K562 (cell line): ENCODE measurements around the gene OR13A1. TPM values are rescaled to one million over a fixed set of nuclear protein-coding genes. Genes with fewer than 3 reads are reported as not detected.

Experiments used
- polyA plus RNA-seq, 8 experiments: library from polyadenylated mRNA; depleted of rRNA in 4 of 8; stranded (reverse) in 5 of 8; unstranded in 3 of 8; fragments of >200 nt; fragmentation: Nextera tagmentation in 2 of 8; fragmentation: Illumina TruSeq in 1 of 8; extraction: Ambion mirVana in 2 of 8; extraction: Trizol in 1 of 8; gene quantifications; 2 replicates each; pipeline versions ENCODE4 v1.2.1 to v1.2.3, GENCODE V29; 2011 to 2014; ENCODE audit warnings: inconsistent platforms in 1 of 8, missing spikeins in 1 of 8
- total RNA-seq, 7 experiments: library from RNA; depleted of rRNA in 6 of 7; stranded (reverse); fragments of >200 nt in 6 of 7; fragmentation: Illumina TruSeq in 2 of 7; extraction: Trizol in 2 of 7; gene quantifications; 2 replicates each; pipeline versions ENCODE4 v1.2.1 to v1.2.3, GENCODE V29; 2011 to 2021; ENCODE audit warnings: low replicate concordance in 1 of 7
- TF ChIP-seq, protein P1 (sequence below): fragments of 450-650 bp; IDR thresholded peaks from 2 replicates; pipeline ENCODE4 v1.6.1; 2016; ENCODE audit warnings: mild to moderate bottlenecking, moderate library complexity

The OR13A1 gene
- total and polyA plus RNA-seq, 9 of the 15 experiments (the other 6 are each of a cell fraction or from before 2014, with no cell fraction given) = 0.03 to 0.11 (median 0.06) TPM; not detected in 3

DNA sequence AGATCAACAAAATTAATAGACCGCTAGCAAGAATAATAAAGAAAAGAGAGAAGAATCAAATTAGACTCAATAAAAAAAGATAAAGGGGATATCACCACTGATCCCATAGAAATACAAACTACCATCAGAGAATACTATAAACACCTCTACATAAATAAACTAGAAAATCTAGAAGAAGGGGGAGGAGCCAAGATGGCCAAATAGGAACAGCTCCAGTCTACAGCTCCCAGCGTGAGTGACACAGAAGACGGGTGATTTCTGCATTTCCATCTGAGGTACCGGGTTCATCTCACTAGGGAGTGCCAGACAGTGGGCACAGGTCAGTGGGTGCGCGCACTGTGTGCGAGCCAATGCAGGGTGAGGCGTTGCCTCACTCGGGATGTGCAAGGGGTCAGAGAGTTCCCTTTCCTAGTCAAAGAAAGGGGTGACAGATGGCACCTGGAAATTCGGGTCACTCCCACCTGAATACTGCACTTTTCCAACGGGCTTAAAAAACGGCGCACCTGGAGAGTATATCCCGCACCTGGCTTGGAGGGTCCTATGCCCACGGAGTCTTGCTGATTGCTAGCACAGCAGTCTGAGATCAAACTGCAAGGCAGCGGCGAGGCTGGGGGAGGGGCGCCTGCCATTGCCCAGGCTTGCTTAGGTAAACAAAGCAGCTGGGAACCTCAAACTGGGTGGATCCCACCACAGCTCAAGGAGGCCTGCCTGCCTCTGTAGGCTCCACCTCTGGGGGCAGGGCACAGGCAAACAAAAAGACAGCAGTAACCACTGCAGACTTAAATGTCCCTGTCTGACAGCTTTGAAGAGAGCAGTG is 46.8 kb upstream of the OR13A1 start (continued):
- TF ChIP-seq, protein P1, sequence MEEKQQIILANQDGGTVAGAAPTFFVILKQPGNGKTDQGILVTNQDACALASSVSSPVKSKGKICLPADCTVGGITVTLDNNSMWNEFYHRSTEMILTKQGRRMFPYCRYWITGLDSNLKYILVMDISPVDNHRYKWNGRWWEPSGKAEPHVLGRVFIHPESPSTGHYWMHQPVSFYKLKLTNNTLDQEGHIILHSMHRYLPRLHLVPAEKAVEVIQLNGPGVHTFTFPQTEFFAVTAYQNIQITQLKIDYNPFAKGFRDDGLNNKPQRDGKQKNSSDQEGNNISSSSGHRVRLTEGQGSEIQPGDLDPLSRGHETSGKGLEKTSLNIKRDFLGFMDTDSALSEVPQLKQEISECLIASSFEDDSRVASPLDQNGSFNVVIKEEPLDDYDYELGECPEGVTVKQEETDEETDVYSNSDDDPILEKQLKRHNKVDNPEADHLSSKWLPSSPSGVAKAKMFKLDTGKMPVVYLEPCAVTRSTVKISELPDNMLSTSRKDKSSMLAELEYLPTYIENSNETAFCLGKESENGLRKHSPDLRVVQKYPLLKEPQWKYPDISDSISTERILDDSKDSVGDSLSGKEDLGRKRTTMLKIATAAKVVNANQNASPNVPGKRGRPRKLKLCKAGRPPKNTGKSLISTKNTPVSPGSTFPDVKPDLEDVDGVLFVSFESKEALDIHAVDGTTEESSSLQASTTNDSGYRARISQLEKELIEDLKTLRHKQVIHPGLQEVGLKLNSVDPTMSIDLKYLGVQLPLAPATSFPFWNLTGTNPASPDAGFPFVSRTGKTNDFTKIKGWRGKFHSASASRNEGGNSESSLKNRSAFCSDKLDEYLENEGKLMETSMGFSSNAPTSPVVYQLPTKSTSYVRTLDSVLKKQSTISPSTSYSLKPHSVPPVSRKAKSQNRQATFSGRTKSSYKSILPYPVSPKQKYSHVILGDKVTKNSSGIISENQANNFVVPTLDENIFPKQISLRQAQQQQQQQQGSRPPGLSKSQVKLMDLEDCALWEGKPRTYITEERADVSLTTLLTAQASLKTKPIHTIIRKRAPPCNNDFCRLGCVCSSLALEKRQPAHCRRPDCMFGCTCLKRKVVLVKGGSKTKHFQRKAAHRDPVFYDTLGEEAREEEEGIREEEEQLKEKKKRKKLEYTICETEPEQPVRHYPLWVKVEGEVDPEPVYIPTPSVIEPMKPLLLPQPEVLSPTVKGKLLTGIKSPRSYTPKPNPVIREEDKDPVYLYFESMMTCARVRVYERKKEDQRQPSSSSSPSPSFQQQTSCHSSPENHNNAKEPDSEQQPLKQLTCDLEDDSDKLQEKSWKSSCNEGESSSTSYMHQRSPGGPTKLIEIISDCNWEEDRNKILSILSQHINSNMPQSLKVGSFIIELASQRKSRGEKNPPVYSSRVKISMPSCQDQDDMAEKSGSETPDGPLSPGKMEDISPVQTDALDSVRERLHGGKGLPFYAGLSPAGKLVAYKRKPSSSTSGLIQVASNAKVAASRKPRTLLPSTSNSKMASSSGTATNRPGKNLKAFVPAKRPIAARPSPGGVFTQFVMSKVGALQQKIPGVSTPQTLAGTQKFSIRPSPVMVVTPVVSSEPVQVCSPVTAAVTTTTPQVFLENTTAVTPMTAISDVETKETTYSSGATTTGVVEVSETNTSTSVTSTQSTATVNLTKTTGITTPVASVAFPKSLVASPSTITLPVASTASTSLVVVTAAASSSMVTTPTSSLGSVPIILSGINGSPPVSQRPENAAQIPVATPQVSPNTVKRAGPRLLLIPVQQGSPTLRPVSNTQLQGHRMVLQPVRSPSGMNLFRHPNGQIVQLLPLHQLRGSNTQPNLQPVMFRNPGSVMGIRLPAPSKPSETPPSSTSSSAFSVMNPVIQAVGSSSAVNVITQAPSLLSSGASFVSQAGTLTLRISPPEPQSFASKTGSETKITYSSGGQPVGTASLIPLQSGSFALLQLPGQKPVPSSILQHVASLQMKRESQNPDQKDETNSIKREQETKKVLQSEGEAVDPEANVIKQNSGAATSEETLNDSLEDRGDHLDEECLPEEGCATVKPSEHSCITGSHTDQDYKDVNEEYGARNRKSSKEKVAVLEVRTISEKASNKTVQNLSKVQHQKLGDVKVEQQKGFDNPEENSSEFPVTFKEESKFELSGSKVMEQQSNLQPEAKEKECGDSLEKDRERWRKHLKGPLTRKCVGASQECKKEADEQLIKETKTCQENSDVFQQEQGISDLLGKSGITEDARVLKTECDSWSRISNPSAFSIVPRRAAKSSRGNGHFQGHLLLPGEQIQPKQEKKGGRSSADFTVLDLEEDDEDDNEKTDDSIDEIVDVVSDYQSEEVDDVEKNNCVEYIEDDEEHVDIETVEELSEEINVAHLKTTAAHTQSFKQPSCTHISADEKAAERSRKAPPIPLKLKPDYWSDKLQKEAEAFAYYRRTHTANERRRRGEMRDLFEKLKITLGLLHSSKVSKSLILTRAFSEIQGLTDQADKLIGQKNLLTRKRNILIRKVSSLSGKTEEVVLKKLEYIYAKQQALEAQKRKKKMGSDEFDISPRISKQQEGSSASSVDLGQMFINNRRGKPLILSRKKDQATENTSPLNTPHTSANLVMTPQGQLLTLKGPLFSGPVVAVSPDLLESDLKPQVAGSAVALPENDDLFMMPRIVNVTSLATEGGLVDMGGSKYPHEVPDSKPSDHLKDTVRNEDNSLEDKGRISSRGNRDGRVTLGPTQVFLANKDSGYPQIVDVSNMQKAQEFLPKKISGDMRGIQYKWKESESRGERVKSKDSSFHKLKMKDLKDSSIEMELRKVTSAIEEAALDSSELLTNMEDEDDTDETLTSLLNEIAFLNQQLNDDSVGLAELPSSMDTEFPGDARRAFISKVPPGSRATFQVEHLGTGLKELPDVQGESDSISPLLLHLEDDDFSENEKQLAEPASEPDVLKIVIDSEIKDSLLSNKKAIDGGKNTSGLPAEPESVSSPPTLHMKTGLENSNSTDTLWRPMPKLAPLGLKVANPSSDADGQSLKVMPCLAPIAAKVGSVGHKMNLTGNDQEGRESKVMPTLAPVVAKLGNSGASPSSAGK = peak; percentile 10; the same call in 1 of the 2 replicates
